Measurements from ENCODE around the gene ZNF783.

- TF ChIP-seq CTCF (IDR thresholded peaks at IDR 0.05; ENCODE audit: insufficient read depth, low read length, poor library complexity, severe bottlenecking), result no peak
- TF ChIP-seq EZH2phosphoT487 (conservative IDR thresholded peaks at IDR 0.05; ENCODE audit: low read length), result no peak
Observed at GRCh38 chr7:149291036-149291780, 29.2 kb downstream of the ZNF783 start.

Measured in SU-DHL-6 (cell line).